ENCODE data around the gene WDR33. TPM values are rescaled to one million over a fixed set of nuclear protein-coding genes. Genes with fewer than 3 reads are reported as not detected.
A peak's percentile ranks its signal among the peaks of the same experiment; 100 is the strongest.

WDR33 gene
- total and polyA plus RNA-seq, 2 donors (not counting 3 experiments of a cell fraction or from before 2014, with no cell fraction given) = 16.4 to 52.5 TPM

- no peaks in the 10 kb centered on the region for H3K9me1 ChIP-seq (replicated peaks; ENCODE audit: control insufficient read depth, extremely low read depth, insufficient read depth, low read length)
- ChIA-PET CTCF (interaction anchor here (0.6 to 6.9 kb wide), 7 partner anchors 9 to 265 kb away, joined by 3 to 37 read pairs (median 9); partner anchors contain the start of gene LIMS2), POLR2A (no interaction called here)
- no peak for TF ChIP-seq FOS (IDR thresholded peaks at IDR 0.05; ENCODE audit: borderline replicate concordance, insufficient read depth, low read length)
- TF ChIP-seq EZH2 (IDR thresholded peaks at IDR 0.05; ENCODE audit: borderline replicate concordance, low read depth, low read length, severe bottlenecking) = no peak
- TF ChIP-seq JUN (IDR thresholded peaks at IDR 0.05; ENCODE audit: borderline replicate concordance, insufficient read depth, insufficient read length, low read depth) = no peak
- no peak for TF ChIP-seq MYC (IDR thresholded peaks at IDR 0.05; ENCODE audit: low read depth, low read length)
- no peak for TF ChIP-seq CTCF (IDR thresholded peaks at IDR 0.05; ENCODE audit: extremely low read depth in 1 of 2, insufficient read depth in 1 of 2, low read depth in 1 of 2, low read length in 2 of 2)
- TF ChIP-seq MAX (IDR thresholded peaks at IDR 0.05; ENCODE audit: insufficient read depth, insufficient read length) = no peak
- no peak for TF ChIP-seq GATA2 (IDR thresholded peaks at IDR 0.05; ENCODE audit: insufficient read depth, insufficient read length, low read depth, low read length)
- no peak for TF ChIP-seq POLR2AphosphoS5 (IDR thresholded peaks at IDR 0.05; ENCODE audit: insufficient read depth, low read depth, low read length)
- TF ChIP-seq POLR2A (IDR thresholded peaks at IDR 0.05; ENCODE audit: low read depth, low read length) = no peak
- H3K4me2 ChIP-seq (ENCODE audit: insufficient read depth, low read length) = peak overlapping the region; percentile 31
- no peak overlapping the region for H3K4me3 ChIP-seq (replicated peaks in 1 of 3; ENCODE audit: insufficient read depth in 1 of 3, low read depth in 1 of 3, low read length in 3 of 3)
- H3K4me1 ChIP-seq (ENCODE audit: control insufficient read depth, extremely low read depth, insufficient read depth, low read length) = peaks cover 55% of the 10 kb centered on the region
- dilution Hi-C loops (cut with MboI; ENCODE audit: extremely low pct_ligation_motif_present, low sequenced_read_pairs) = no loop called here
- DNase-seq (ENCODE audit: low read depth, low spot score) (no peak), FAIRE-seq (no peak)
- peak overlapping the region; percentile 62 for H3K27ac ChIP-seq (ENCODE audit: insufficient read depth, low read depth, low read length)
- H3K9ac ChIP-seq (replicated peaks; ENCODE audit: extremely low read depth, insufficient read depth, low read length) = peak overlapping the region; percentile 41
- no peaks in the 10 kb centered on the region for H3K36me3 ChIP-seq (ENCODE audit: control insufficient read depth in 2 of 2, extremely low read depth in 1 of 2, insufficient read depth in 2 of 2, low read length in 2 of 2)
- no TSS peak for BruUV-seq (replicated peaks)
- H3K9me3 ChIP-seq (replicated peaks; ENCODE audit: control insufficient read depth, insufficient read depth, low read length) = no peaks in the 10 kb centered on the region
- intact Hi-C loops (cut with micrococcal nuclease) = loop anchor here (1.0 kb wide), 1 partner anchor 9 kb away; no protein-coding TSS in a partner anchor
- peak overlapping the region; percentile 46 for H2AFZ ChIP-seq (ENCODE audit: low read depth, low read length)
- no peaks in the 10 kb centered on the region for H3K79me2 ChIP-seq (ENCODE audit: control insufficient read depth, insufficient read depth, low read length)
- H3K27me3 ChIP-seq (ENCODE audit: control insufficient read depth in 2 of 2, insufficient read depth in 2 of 2, low read length in 2 of 2) = no peaks in the 10 kb centered on the region
- H4K20me1 ChIP-seq (replicated peaks; ENCODE audit: control insufficient read depth, extremely low read depth, insufficient read depth, low read length) = no peaks in the 10 kb centered on the region
Observed at GRCh38 chr2:127663566-127664064, 147.4 kb downstream of the WDR33 start.

Measured in endothelial cell of umbilical vein (primary cell).